Hepatocyte (in vitro differentiated cells): Measurements from ENCODE around the gene NFKB2. TPM values are rescaled to one million over a fixed set of nuclear protein-coding genes. Genes with fewer than 3 reads are reported as not detected.

ENCODE experiments used
- DNase-seq: peaks from one replicate; pipeline ENCODE4 v3.0.0-alpha.2; 2016; ENCODE audit warnings: low spot score
- H2AFZ ChIP-seq: fragments of 200-600 bp; sonication (generic); 2 replicates; pipeline ENCODE4 v1.6.0; 2016; ENCODE audit warnings: antibody characterized with exemption, mild to moderate bottlenecking
- H3K27ac ChIP-seq: fragments of 200-600 bp; sonication (generic); 2 replicates; pipeline ENCODE4 v1.5.1; 2016; ENCODE audit warnings: mild to moderate bottlenecking
- H3K27me3 ChIP-seq: fragments of 200-600 bp; sonication (generic); 2 replicates; pipeline ENCODE4 v1.6.1; 2016
- H3K36me3 ChIP-seq: fragments of 200-600 bp; sonication (generic); replicated peaks from 2 replicates; pipeline ENCODE4 v1.5.1; 2016; ENCODE audit warnings: low read depth; ENCODE audit not compliant: insufficient read depth
- H3K4me1 ChIP-seq: fragments of 200-600 bp; sonication (generic); 2 replicates; pipeline ENCODE4 v1.5.1; 2016; ENCODE audit warnings: mild to moderate bottlenecking, moderate library complexity; ENCODE audit not compliant: insufficient read depth
- H3K4me2 ChIP-seq: fragments of 200-600 bp; sonication (generic); 2 replicates; pipeline ENCODE4 v1.6.0; 2016
- H3K4me3 ChIP-seq: fragments of 200-600 bp; sonication (generic); 2 replicates; pipeline ENCODE4 v1.5.1; 2016; ENCODE audit warnings: mild to moderate bottlenecking
- H3K79me2 ChIP-seq: fragments of 200-600 bp; sonication (generic); 2 replicates; pipeline ENCODE4 v1.6.0; 2017; ENCODE audit warnings: mild to moderate bottlenecking
- H3K9me2 ChIP-seq: fragments of 200-600 bp; sonication (generic); replicated peaks from 2 replicates; pipeline ENCODE4 v1.6.0; 2017; ENCODE audit warnings: mild to moderate bottlenecking; ENCODE audit not compliant: insufficient read depth
- H3K9me3 ChIP-seq: fragments of 200-600 bp; sonication (generic); 2 replicates; pipeline ENCODE4 v1.5.1; 2016; ENCODE audit warnings: low read depth, mild to moderate bottlenecking
- H4K20me1 ChIP-seq: fragments of 200-600 bp; sonication (generic); 2 replicates; pipeline ENCODE4 v1.6.0; 2016; ENCODE audit warnings: mild to moderate bottlenecking; ENCODE audit not compliant: insufficient read depth, poor library complexity, severe bottlenecking
- EZH2 ChIP-seq: fragments of 200-600 bp; sonication (generic); IDR thresholded peaks from 2 replicates; pipeline ENCODE4 v1.6.1; 2016; ENCODE audit warnings: antibody characterized with exemption, mild to moderate bottlenecking, borderline replicate concordance
- EZH2phosphoT487 ChIP-seq: fragments of 200-600 bp; sonication (generic); IDR thresholded peaks from one replicate; pipeline ENCODE4 v1.6.1; 2018; ENCODE audit warnings: antibody characterized with exemption, mild to moderate bottlenecking, low read depth, moderate library complexity; ENCODE audit not compliant: unreplicated experiment, severe bottlenecking
- WGBS: methylation state at CpG from one replicate; pipeline ENCODE4 v1.1.6; 2016; ENCODE audit warnings: low lambda C conversion rate; ENCODE audit errors: missing lambda C conversion rate; 5-methylcytosine and 5-hydroxymethylcytosine counted together
- polyA plus RNA-seq: library from polyadenylated mRNA; unstranded; fragments of >200 nt; fragmentation: Nextera tagmentation; extraction: Ambion mirVana; gene quantifications from 2 replicates; pipeline ENCODE4 v1.2.1, GENCODE V29; 2016
- total RNA-seq: library from RNA; depleted of rRNA; stranded (reverse); fragments of >200 nt; gene quantifications from 2 replicates; pipeline ENCODE4 v1.2.3, GENCODE V29; 2014
- TF ChIP-seq, protein P1 (sequence below): fragments of 200-600 bp; sonication (generic); IDR thresholded peaks from 2 replicates; pipeline ENCODE4 v1.5.1; 2016; ENCODE audit warnings: antibody characterized with exemption, mild to moderate bottlenecking; ENCODE audit not compliant: poor library complexity

Gene NFKB2
- total and polyA plus RNA-seq, 2 experiments from 2014 or later, result 23.2 to 27.4 TPM

DNA sequence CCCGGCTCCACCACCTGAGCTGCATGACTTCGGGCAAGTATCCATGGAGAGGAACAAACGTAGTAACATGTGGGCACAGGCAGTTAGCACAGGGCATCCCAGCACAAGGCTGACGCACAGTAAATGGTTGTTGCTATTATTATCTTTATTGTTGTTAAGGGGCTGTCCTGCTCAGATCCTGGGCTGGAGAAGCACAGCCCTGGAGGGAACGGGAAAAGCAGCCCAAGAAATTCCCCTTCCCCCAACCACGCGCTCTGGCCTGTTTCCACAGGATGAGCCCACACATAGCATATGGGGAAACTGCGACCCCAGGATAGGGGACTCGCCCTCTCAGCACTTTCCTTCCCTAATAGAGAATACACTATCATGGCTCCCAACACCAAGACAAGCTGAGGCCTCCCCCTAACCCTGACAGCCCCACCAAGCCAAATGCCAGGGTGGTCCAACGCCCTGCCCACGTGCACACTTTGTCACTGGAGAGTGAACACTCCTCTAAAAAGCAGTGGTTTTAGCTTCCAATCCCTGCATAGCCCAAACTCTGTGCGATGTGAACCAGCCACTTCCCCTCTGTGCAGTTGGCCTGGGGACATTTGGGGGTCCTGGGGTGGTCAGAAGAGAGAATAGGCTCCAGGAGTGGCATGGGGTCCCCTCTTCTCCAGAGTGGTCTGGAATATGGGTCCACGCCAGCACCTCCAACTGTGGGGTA, 12.1 kb downstream of the NFKB2 start:
- no peak overlapping the region for H2AFZ ChIP-seq
- H3K79me2 ChIP-seq, result no peaks in the 10 kb centered on the region
- H3K36me3 ChIP-seq, result no peaks in the 10 kb centered on the region
- peaks cover 31% of the 10 kb centered on the region for H3K27me3 ChIP-seq
- peak overlapping the region; percentile 27 for H3K27ac ChIP-seq
- H3K4me2 ChIP-seq, result peak overlapping the region; percentile 96
- no peaks in the 10 kb centered on the region for H3K9me3 ChIP-seq
- TF ChIP-seq EZH2, result no peak
- no peak for TF ChIP-seq EZH2phosphoT487
- TF ChIP-seq, protein P1, sequence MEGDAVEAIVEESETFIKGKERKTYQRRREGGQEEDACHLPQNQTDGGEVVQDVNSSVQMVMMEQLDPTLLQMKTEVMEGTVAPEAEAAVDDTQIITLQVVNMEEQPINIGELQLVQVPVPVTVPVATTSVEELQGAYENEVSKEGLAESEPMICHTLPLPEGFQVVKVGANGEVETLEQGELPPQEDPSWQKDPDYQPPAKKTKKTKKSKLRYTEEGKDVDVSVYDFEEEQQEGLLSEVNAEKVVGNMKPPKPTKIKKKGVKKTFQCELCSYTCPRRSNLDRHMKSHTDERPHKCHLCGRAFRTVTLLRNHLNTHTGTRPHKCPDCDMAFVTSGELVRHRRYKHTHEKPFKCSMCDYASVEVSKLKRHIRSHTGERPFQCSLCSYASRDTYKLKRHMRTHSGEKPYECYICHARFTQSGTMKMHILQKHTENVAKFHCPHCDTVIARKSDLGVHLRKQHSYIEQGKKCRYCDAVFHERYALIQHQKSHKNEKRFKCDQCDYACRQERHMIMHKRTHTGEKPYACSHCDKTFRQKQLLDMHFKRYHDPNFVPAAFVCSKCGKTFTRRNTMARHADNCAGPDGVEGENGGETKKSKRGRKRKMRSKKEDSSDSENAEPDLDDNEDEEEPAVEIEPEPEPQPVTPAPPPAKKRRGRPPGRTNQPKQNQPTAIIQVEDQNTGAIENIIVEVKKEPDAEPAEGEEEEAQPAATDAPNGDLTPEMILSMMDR, result no peak
- peaks cover 11% of the 10 kb centered on the region for H3K4me1 ChIP-seq
- H3K9me2 ChIP-seq, result no peaks in the 10 kb centered on the region
- DNase-seq, result no peak
- H4K20me1 ChIP-seq, result no peaks in the 10 kb centered on the region
- 81% methylated on average over 13 of the region's 13 CpGs for WGBS
- H3K4me3 ChIP-seq, result no peak overlapping the region

DNA sequence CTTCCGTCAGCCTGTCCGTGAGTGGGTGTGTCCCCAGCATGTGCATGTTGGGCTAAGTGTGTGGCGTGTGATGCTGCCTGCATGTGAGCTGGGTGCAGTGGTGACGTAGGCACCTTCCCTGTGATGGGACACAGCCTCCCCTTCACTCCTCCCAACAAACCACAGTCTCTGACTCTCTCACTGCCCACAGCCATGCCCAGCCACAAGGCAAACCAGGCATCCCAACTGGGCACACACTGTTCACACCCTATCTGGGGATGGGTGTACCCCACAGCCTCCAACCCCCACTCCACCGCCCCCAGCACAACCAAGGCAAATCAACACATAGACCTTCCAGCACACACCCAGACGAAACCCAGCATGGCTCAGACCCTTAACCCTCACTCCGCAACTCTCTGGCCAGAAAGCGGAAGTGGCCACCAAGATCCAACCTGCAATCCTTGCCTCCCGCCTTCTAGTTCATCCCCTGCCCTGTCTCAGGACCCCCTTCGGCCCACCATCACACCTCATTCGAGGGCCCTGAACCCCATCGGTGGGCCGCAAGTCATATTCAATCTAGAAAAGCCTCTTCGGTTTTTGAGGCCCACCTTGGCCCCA, 12.7 kb downstream of the NFKB2 start:
- Histone ChIP-seq H3K4me3 (peak overlapping the region; percentile 49), H4K20me1 (no peaks in the 10 kb centered on the region), H3K27me3 (peaks cover 36% of the 10 kb centered on the region), H2AFZ (no peak overlapping the region), H3K27ac (peak overlapping the region; percentile 53), H3K36me3 (no peaks in the 10 kb centered on the region), H3K9me3 (no peaks in the 10 kb centered on the region), H3K79me2 (no peaks in the 10 kb centered on the region), H3K9me2 (no peaks in the 10 kb centered on the region), H3K4me1 (peaks cover 11% of the 10 kb centered on the region), H3K4me2 (peak overlapping the region; percentile 96)
- no peak for DNase-seq
- 72% methylated on average over 12 of the region's 14 CpGs for WGBS
- no peak for TF ChIP-seq EZH2
- no peak for TF ChIP-seq EZH2phosphoT487
- TF ChIP-seq, protein P1, result no peak

DNA sequence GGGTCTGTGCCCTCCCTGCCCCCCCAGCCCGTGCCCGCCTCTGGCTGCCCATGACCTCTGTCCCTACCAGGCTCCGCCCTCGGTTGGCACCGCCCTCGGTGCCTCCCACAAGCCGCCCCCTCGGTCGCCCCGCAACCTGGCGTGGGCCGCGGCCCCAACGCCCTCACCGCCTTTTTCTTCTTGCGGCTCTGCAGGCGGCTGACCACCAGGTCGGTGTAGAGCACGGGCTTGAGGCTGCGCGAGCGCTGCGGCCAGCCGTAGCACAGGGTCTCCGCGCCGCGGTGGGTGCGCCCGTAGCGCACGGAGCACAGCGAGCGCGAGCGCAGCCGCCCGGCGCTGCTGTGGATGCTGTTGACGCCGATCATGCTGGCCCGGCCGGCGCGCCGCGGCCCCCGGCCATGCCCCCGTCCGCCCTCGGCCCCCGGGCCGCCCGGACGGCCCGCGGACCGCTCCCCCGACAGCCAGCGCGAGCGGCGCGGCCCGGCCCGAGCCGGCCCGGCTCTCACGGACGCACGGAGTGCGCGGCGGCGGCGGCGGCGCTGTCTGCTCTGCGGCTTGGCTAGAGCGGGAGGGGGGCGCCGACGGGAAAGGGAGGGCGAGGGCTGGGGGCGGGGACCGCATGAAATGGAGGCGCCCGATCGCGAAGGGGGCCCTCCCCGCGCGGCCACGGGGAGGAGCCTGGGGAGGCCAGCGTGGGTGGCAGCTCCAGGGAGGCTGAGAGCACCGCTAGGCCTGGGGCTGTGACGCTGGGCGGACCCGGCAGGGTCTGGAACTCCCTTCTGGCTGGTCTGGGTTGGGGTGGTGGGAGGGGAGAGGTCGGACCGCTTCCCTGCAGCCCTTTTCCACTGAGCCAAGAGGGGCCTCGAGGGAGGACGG, 13.5 kb downstream of the NFKB2 start:
- DNase-seq, result peak; percentile 84

More for the DNA sequence above, 13.5 kb downstream of the NFKB2 start:
- Histone ChIP-seq H3K4me1 (peaks cover 11% of the 10 kb centered on the region), H3K9me3 (no peaks in the 10 kb centered on the region), H3K27me3 (peaks cover 36% of the 10 kb centered on the region), H2AFZ (no peak overlapping the region), H3K9me2 (no peaks in the 10 kb centered on the region), H3K4me3 (peak overlapping the region; percentile 49), H3K27ac (peak overlapping the region; percentile 88), H3K4me2 (peak overlapping the region; percentile 96), H3K36me3 (no peaks in the 10 kb centered on the region), H3K79me2 (no peaks in the 10 kb centered on the region), H4K20me1 (no peaks in the 10 kb centered on the region)
- 2% methylated on average over 22 of the region's 103 CpGs for WGBS
- peak; percentile 54 for TF ChIP-seq EZH2
- TF ChIP-seq EZH2phosphoT487, result no peak
- TF ChIP-seq, protein P1, result no peak
